Loucy (cell line): ENCODE measurements around the gene XPC.

Experiments used
- H2AFZ ChIP-seq: fragments of 200-600 bp; sonication (generic); 2 replicates; pipeline ENCODE4 v1.6.0; 2016; ENCODE audit warnings: antibody characterized with exemption, mild to moderate bottlenecking, low read length, moderate library complexity
- H3F3A ChIP-seq: fragments of 200-600 bp; 2 replicates; pipeline ENCODE4 v1.6.0; 2016; ENCODE audit warnings: antibody characterized with exemption, low read depth, mild to moderate bottlenecking
- H3K27me3 ChIP-seq: fragments of 200-600 bp; sonication (generic); 2 replicates; pipeline ENCODE4 v1.6.1; 2014; ENCODE audit warnings: low read length, mild to moderate bottlenecking; ENCODE audit not compliant: insufficient read depth, poor library complexity, severe bottlenecking
- H3K36me3 ChIP-seq: fragments of 200-600 bp; sonication (generic); 2 replicates; pipeline ENCODE4 v1.6.1; 2016; ENCODE audit warnings: low read length; ENCODE audit not compliant: insufficient read depth
- H3K4me1 ChIP-seq: fragments of 200-600 bp; sonication (generic); 2 replicates; pipeline ENCODE4 v1.5.1; 2014; ENCODE audit warnings: low read length, mild to moderate bottlenecking; ENCODE audit not compliant: insufficient read depth, poor library complexity, severe bottlenecking
- H3K4me2 ChIP-seq: fragments of 200-600 bp; sonication (generic); 2 replicates; pipeline ENCODE4 v1.6.0; 2014; ENCODE audit warnings: antibody characterized with exemption, low read length, low read depth, mild to moderate bottlenecking; ENCODE audit not compliant: poor library complexity, severe bottlenecking
- H3K4me3 ChIP-seq: fragments of 200-600 bp; sonication (generic); 2 replicates; pipeline ENCODE4 v1.5.1; 2014; ENCODE audit warnings: low read length, mild to moderate bottlenecking, mixed read lengths; ENCODE audit not compliant: poor library complexity, severe bottlenecking
- H3K79me2 ChIP-seq: fragments of 200-600 bp; sonication (generic); 2 replicates; pipeline ENCODE4 v1.6.1; 2014; ENCODE audit warnings: low read length; ENCODE audit not compliant: insufficient read depth
- H3K9ac ChIP-seq: fragments of 200-600 bp; sonication (generic); 2 replicates; pipeline ENCODE4 v1.6.0; 2014; ENCODE audit warnings: mild to moderate bottlenecking, low read depth, low read length, moderate library complexity; ENCODE audit not compliant: poor library complexity, severe bottlenecking
- H3K9me2 ChIP-seq: fragments of 200-600 bp; sonication (generic); replicated peaks from 2 replicates; pipeline ENCODE4 v1.6.1; 2016; ENCODE audit warnings: low read depth, low read length, mixed read lengths
- H3K9me3 ChIP-seq: fragments of 200-600 bp; sonication (generic); 2 replicates; pipeline ENCODE4 v1.6.1; 2014; ENCODE audit warnings: mild to moderate bottlenecking, antibody characterized with exemption, low read length, low read depth; ENCODE audit not compliant: insufficient read depth
- H4K20me1 ChIP-seq: fragments of 200-600 bp; sonication (generic); 2 replicates; pipeline ENCODE4 v1.6.0; 2014; ENCODE audit warnings: antibody characterized with exemption, low read length, mild to moderate bottlenecking; ENCODE audit not compliant: insufficient read depth, poor library complexity, severe bottlenecking
- EZH2phosphoT487 ChIP-seq: fragments of 200-600 bp; IDR thresholded peaks from 2 replicates; pipeline ENCODE4 v1.6.1; 2018; ENCODE audit warnings: antibody characterized with exemption, mild to moderate bottlenecking, moderate library complexity, borderline replicate concordance
- TF ChIP-seq, protein P1 (sequence below): fragments of 200-600 bp; sonication (generic); conservative IDR thresholded peaks from 2 replicates; pipeline ENCODE4 v1.5.1; 2014; ENCODE audit warnings: mild to moderate bottlenecking, antibody characterized with exemption, low read length

Gene XPC

DNA sequence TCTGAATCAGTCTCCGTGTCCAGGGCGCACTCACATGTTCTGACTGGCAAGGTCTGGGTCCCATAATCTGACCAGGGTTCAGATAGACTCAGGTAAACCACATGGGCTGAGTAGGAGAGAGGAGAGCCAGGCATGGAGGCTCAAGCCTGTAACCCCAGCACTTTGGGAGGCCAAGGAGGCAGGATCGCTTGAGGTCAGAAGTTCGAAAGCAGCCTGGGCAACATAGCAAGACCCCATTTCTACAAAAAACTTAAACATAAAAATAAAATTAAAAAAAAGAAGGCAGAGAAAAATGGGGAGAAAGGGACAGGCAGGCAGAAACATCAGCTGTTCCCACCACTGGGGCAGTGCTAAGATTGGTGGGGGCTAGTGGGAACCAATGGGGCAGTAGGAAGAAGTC is 48.2 kb downstream of the XPC start:
- Histone ChIP-seq H3K27me3 (no peaks in the 10 kb centered on the region), H2AFZ (no peak overlapping the region), H3F3A (no peaks in the 10 kb centered on the region), H4K20me1 (peaks cover 33% of the 10 kb centered on the region), H3K4me1 (peaks cover 27% of the 10 kb centered on the region), H3K36me3 (peaks cover 45% of the 10 kb centered on the region; the same call in 1 of the 2 replicates), H3K79me2 (peaks cover 38% of the 10 kb centered on the region), H3K9me2 (no peaks in the 10 kb centered on the region), H3K4me2 (no peak overlapping the region), H3K9ac (no peak overlapping the region), H3K9me3 (no peaks in the 10 kb centered on the region), H3K4me3 (no peak overlapping the region)
- no peak for TF ChIP-seq EZH2phosphoT487
- TF ChIP-seq, protein P1, sequence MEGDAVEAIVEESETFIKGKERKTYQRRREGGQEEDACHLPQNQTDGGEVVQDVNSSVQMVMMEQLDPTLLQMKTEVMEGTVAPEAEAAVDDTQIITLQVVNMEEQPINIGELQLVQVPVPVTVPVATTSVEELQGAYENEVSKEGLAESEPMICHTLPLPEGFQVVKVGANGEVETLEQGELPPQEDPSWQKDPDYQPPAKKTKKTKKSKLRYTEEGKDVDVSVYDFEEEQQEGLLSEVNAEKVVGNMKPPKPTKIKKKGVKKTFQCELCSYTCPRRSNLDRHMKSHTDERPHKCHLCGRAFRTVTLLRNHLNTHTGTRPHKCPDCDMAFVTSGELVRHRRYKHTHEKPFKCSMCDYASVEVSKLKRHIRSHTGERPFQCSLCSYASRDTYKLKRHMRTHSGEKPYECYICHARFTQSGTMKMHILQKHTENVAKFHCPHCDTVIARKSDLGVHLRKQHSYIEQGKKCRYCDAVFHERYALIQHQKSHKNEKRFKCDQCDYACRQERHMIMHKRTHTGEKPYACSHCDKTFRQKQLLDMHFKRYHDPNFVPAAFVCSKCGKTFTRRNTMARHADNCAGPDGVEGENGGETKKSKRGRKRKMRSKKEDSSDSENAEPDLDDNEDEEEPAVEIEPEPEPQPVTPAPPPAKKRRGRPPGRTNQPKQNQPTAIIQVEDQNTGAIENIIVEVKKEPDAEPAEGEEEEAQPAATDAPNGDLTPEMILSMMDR, result no peak

DNA sequence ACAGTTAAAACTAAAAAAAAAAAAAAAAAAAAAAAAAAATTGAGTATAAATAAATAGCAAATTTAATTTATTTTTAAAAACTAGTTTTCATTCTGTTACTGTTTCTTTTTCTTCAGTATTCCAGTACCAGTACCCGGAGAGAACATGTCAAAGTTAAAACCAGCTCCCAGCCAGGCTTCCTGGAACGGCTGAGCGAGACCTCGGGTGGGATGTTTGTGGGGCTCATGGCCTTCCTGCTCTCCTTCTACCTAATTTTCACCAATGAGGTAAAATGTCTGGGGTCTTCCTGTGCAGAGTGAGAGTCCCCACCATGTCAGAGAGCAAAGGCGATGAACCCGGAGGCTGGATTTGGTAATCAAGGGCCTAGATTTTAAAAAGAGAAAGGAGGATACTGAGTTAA is 49.1 kb downstream of the XPC start:
- Histone ChIP-seq H3K79me2 (peaks cover 42% of the 10 kb centered on the region), H2AFZ (no peak overlapping the region), H3K9me2 (no peaks in the 10 kb centered on the region), H3K4me1 (peaks cover 28% of the 10 kb centered on the region), H4K20me1 (peaks cover 33% of the 10 kb centered on the region), H3K27me3 (no peaks in the 10 kb centered on the region), H3K9ac (no peak overlapping the region), H3F3A (no peaks in the 10 kb centered on the region), H3K9me3 (no peaks in the 10 kb centered on the region), H3K4me3 (no peak overlapping the region), H3K4me2 (no peak overlapping the region), H3K36me3 (peaks cover 36% of the 10 kb centered on the region; the same call in 1 of the 2 replicates)
- TF ChIP-seq, protein P1, result no peak
- no peak for TF ChIP-seq EZH2phosphoT487

DNA sequence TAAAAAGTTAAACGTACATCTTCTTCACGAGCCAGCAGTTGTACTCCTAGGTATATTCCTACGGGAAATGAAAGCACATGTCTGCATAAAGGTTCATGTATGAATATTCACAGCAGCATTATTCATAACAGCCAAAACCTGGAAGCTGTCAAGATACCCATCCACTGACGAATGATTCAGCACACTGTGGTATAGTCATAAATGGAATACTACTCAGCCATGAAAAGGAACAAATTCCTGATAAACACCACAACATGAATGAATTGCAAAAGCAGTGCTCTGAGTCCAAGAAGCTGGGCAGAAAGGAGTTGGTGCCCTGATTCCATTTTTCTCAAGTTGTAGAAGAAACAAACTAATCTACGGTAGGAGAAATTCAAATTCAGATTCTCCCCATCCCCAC is 49.7 kb downstream of the XPC start:
- Histone ChIP-seq H3K36me3 (peaks cover 30% of the 10 kb centered on the region; the same call in 1 of the 2 replicates), H4K20me1 (peaks cover 33% of the 10 kb centered on the region), H2AFZ (no peak overlapping the region), H3K9me3 (no peaks in the 10 kb centered on the region), H3K9me2 (no peaks in the 10 kb centered on the region), H3K79me2 (peaks cover 48% of the 10 kb centered on the region), H3F3A (no peaks in the 10 kb centered on the region), H3K4me2 (peak overlapping the region; percentile 89), H3K4me3 (no peak overlapping the region), H3K27me3 (no peaks in the 10 kb centered on the region), H3K4me1 (peaks cover 32% of the 10 kb centered on the region), H3K9ac (no peak overlapping the region)
- TF ChIP-seq, protein P1, result no peak
- no peak for TF ChIP-seq EZH2phosphoT487
